ENCODE results near the gene TMC4. TPM values are rescaled to one million over a fixed set of nuclear protein-coding genes. Genes with fewer than 3 reads are reported as not detected.

TMC4 gene
- total RNA-seq, 6 donors from 2014 or later: 35.7 to 116 (median 48.5) TPM

DNA sequence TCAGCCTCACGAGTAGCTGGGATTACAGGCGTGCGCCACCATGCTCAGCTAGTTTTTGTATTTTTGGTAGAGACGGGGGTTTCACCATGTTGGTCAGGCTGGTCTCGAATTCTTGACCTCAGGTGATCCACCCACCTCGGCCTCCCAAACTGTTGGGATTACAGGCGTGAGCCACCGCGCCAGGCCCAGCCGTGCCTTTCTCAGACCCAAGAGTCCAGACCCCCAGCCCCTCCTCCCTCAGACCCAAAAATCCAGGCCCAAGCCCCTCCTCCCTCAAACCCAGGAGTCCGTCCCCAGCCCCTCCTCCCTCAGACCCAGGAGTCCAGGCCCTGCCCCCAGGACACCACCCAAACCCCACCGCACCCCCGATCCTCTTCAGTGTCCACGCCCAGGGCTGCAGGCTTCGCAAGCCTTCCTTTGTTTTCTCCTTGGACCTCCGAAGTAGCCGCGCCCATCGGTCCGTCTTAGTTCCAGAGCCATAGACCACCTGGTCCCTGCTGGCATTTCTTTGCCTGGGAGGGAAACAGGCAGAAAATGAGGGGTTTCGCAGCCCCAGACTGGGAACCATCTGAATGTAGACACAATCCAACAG lies 3.7 kb downstream of the TMC4 start:
- no peak overlapping the region for H3K27ac ChIP-seq
- DNase-seq (no peak), ATAC-seq (ENCODE audit: low FRiP score in 2 of 2) (no peak)
- H3K9me3 ChIP-seq: no peaks in the 10 kb centered on the region
- no peak overlapping the region for H3K4me3 ChIP-seq
- H3K4me1 ChIP-seq: peaks cover 5 to 24% (median 13%) of the 10 kb centered on the region in 4 donors
- no peaks in the 10 kb centered on the region for H3K36me3 ChIP-seq
- 86 to 89% methylated on average over 21 of the region's 21 CpGs for WGBS, 2 donors
- H3K27me3 ChIP-seq: no peaks in the 10 kb centered on the region
- TF ChIP-seq POLR2AphosphoS5 (IDR thresholded peaks at IDR 0.05) (no peak), EP300 (IDR thresholded peaks at IDR 0.05) (no peak), POLR2A (IDR thresholded peaks at IDR 0.05) (no peak)
- TF ChIP-seq, protein P1, sequence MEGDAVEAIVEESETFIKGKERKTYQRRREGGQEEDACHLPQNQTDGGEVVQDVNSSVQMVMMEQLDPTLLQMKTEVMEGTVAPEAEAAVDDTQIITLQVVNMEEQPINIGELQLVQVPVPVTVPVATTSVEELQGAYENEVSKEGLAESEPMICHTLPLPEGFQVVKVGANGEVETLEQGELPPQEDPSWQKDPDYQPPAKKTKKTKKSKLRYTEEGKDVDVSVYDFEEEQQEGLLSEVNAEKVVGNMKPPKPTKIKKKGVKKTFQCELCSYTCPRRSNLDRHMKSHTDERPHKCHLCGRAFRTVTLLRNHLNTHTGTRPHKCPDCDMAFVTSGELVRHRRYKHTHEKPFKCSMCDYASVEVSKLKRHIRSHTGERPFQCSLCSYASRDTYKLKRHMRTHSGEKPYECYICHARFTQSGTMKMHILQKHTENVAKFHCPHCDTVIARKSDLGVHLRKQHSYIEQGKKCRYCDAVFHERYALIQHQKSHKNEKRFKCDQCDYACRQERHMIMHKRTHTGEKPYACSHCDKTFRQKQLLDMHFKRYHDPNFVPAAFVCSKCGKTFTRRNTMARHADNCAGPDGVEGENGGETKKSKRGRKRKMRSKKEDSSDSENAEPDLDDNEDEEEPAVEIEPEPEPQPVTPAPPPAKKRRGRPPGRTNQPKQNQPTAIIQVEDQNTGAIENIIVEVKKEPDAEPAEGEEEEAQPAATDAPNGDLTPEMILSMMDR (IDR thresholded peaks at IDR 0.05): no peak

DNA sequence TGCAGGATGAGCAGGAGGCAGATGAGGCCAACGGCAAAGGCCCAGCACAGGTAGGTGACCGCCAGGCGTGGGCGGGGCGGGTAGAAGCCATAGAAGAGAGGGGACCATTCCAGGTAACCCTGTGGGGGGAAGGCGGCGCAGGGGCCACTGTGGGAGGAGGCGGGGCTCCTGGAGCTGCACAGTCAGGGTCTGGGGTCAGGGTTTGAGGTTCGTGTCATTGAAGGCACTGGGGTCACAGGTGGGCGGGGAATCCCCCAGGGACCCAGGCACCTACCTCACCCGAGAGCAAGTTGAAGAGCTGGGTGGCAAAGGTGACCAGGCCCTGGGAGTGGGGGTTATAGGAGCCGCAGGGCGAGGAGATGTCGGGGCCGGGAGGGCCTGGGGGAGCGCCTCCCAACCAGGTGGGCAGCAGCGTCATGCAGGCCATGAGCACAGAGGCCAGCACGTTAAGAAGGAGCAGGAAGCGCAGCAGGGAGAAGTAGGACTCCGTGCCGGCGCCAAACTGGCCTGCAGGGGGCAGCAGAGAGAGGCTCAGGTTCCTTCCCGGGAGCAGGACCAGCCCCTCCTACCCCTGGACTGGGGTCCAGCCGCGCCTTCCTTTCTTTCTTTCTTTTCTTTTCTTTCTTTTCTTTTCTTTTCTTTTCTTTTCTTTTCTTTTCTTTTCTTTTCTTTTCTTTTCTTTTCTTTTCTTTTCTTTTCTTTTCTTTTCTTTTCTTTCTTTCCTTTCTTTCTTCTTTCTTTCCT lies 4.6 kb downstream of the TMC4 start:
- no peak overlapping the region for H3K4me3 ChIP-seq
- H3K27me3 ChIP-seq: no peaks in the 10 kb centered on the region
- H3K9me3 ChIP-seq: no peaks in the 10 kb centered on the region
- H3K4me1 ChIP-seq: peaks cover 9 to 24% (median 14%) of the 10 kb centered on the region in 4 donors
- DNase-seq (peak; percentile 91 to 98), ATAC-seq (ENCODE audit: low FRiP score in 2 of 2) (peak; percentile 89 to 95)
- no peak overlapping the region for H3K27ac ChIP-seq
- TF ChIP-seq, protein P1 (IDR thresholded peaks at IDR 0.05): peak; percentile 74 to 90 (median 86)
- TF ChIP-seq EP300 (IDR thresholded peaks at IDR 0.05): no peak
- no peaks in the 10 kb centered on the region for H3K36me3 ChIP-seq
- 31 to 35% methylated on average over 21 to 24 of the region's 25 CpGs for WGBS, 2 donors

DNA sequence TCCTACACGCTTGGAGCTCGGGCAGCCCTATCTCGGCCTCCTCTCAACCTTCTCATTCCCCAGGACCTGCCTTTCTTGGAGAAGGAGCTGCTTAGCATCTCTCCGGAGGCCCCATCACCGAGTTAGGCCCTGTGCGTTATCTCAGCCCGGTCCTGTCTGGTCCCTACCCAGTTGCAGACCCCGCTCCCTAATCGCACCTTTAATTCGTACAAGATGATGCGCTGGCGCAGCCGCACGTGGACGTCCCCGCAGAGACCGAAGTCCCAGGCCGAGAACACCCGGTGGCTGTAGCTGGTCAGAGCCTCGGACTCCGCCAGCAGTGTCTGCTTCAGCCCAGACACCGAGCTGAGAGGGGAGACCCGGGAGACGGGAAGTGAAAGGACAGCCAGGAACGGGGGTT lies 7.7 kb downstream of the TMC4 start:
- Histone ChIP-seq H3K4me3 (no peak overlapping the region), H3K36me3 (no peaks in the 10 kb centered on the region), H3K27me3 (no peaks in the 10 kb centered on the region), H3K27ac (no peak overlapping the region), H3K9me3 (no peaks in the 10 kb centered on the region), H3K4me1 (peaks cover 33 to 40% (median 39%) of the 10 kb centered on the region in 4 donors)
- TF ChIP-seq, protein P1 (IDR thresholded peaks at IDR 0.05): no peak
- no peak for TF ChIP-seq POLR2AphosphoS5 (IDR thresholded peaks at IDR 0.05)
- TF ChIP-seq POLR2A (IDR thresholded peaks at IDR 0.05): no peak
- no peak for TF ChIP-seq EP300 (IDR thresholded peaks at IDR 0.05)
- ATAC-seq (ENCODE audit: low FRiP score in 2 of 2) (no peak), DNase-seq (no peak)
- 93 to 97% methylated on average over 24 to 25 of the region's 25 CpGs for WGBS, 2 donors

GRCh38 chr19:54164369-54165068 lies 8.4 kb downstream of the TMC4 start:
- ATAC-seq (ENCODE audit: low FRiP score in 2 of 2) (peak in 1 of 2 donors; percentile 4), DNase-seq (peak; percentile 82 to 92)
- Histone ChIP-seq H3K9me3 (no peaks in the 10 kb centered on the region), H3K27me3 (no peaks in the 10 kb centered on the region), H3K36me3 (no peaks in the 10 kb centered on the region), H3K27ac (no peak overlapping the region), H3K4me3 (peak overlapping the region in 2 of 4 donors; percentile 2 to 19), H3K4me1 (peaks cover 35 to 42% (median 41%) of the 10 kb centered on the region in 4 donors)
- TF ChIP-seq POLR2A (IDR thresholded peaks at IDR 0.05) (peak in 1 of 4 donors; percentile 8), POLR2AphosphoS5 (IDR thresholded peaks at IDR 0.05) (no peak)
- 13 to 15% methylated on average over 24 to 36 of the region's 37 CpGs for WGBS, 2 donors

- Histone ChIP-seq H3K4me3 (peak overlapping the region in 3 of 4 donors; percentile 51 to 57 (median 55)), H3K27ac (peak overlapping the region; percentile 46 to 65 (median 64)), H3K36me3 (peaks cover 0 to 5% (median 2%) of the 10 kb centered on the region in 4 donors), H3K4me1 (peaks cover 43 to 51% (median 48%) of the 10 kb centered on the region in 4 donors), H3K27me3 (no peaks in the 10 kb centered on the region), H3K9me3 (no peaks in the 10 kb centered on the region)
- 67 to 80% methylated on average over 14 of the region's 14 CpGs for WGBS, 2 donors
- no peak for TF ChIP-seq POLR2AphosphoS5 (IDR thresholded peaks at IDR 0.05)
- no peak for TF ChIP-seq EP300 (IDR thresholded peaks at IDR 0.05)
- TF ChIP-seq POLR2A (IDR thresholded peaks at IDR 0.05): no peak
- TF ChIP-seq, protein P1 (IDR thresholded peaks at IDR 0.05): no peak
- ATAC-seq (ENCODE audit: low FRiP score in 2 of 2): no peak
- no peak for DNase-seq
Observed at GRCh38 chr19:54162884-54163283, 10.1 kb downstream of the TMC4 start.
